Naive thymus-derived CD4-positive, alpha-beta T cell (primary cell): ENCODE data around the gene GFRA3. TPM values are rescaled to one million over a fixed set of nuclear protein-coding genes. Genes with fewer than 3 reads are reported as not detected.

Source experiments
- ATAC-seq: fragments of 150-1000 bp; cut with Tn5 transposase; 2 replicates; pipeline ENCODE4 v1.10.0; 2021; ENCODE audit warnings: mild to moderate bottlenecking, moderate library complexity
- CTCF ChIA-PET: fragments of 350-600 bp; sonication (Branson Sonifier 250); formaldehyde crosslinking; loops from one replicate; lab custom pipeline; 2021; ENCODE audit warnings: antibody characterized with exemption; lab: Charles Lee
- POLR2A ChIA-PET: fragments of 350-600 bp; sonication (Branson Sonifier 250); formaldehyde crosslinking; loops from one replicate; lab custom pipeline; 2021; ENCODE audit warnings: antibody characterized with exemption, inconsistent platforms; lab: Charles Lee
- DNase-seq, 9 donors: peaks; one replicate each; pipeline versions ENCODE4 v3.0.0 to v3.0.0-alpha.2; 2020 to 2022; ENCODE audit warnings: mixed read lengths in 1 of 9
- H3K27ac ChIP-seq: one replicate; pipeline ENCODE4 v1.7.0; 2013; ENCODE audit warnings: mild to moderate bottlenecking, low read depth, low read length, moderate library complexity
- H3K27me3 ChIP-seq, 2 donors: one replicate each; pipeline ENCODE4 v1.7.0; 2013; ENCODE audit warnings: low read length in 2 of 2, mild to moderate bottlenecking in 2 of 2, moderate library complexity in 2 of 2; ENCODE audit not compliant: control insufficient read depth in 2 of 2, insufficient read depth in 2 of 2
- H3K36me3 ChIP-seq, 3 experiments: 1 replicate in 2 of 3; 2 replicates in 1 of 3; pipeline ENCODE4 v1.7.0; 2013; ENCODE audit warnings: low read length in 3 of 3, mild to moderate bottlenecking in 3 of 3, moderate library complexity in 1 of 3; ENCODE audit not compliant: insufficient read depth in 3 of 3, control insufficient read depth in 2 of 3
- H3K4me1 ChIP-seq, 2 donors: one replicate each; pipeline ENCODE4 v1.7.0; 2013; ENCODE audit warnings: low read length in 2 of 2, mild to moderate bottlenecking in 2 of 2, moderate library complexity in 1 of 2; ENCODE audit not compliant: control insufficient read depth in 2 of 2, insufficient read depth in 2 of 2
- H3K4me3 ChIP-seq: 2 replicates; pipeline ENCODE4 v1.7.0; 2013; ENCODE audit warnings: mild to moderate bottlenecking, low read length
- H3K9me3 ChIP-seq, 3 experiments: 1 replicate in 2 of 3; 2 replicates in 1 of 3; pipeline ENCODE4 v1.7.0; 2013; ENCODE audit warnings: low read length in 3 of 3; ENCODE audit not compliant: control insufficient read depth in 2 of 3
- H3K27ac Mint-ChIP-seq, 9 donors: one replicate each; pipeline ENCODE4 v1.8.0; 2020 to 2022; ENCODE audit warnings: mixed read lengths in 9 of 9, mild to moderate bottlenecking in 8 of 9, moderate library complexity in 5 of 9, inconsistent platforms in 2 of 9
- H3K27me3 Mint-ChIP-seq, 5 donors: one replicate each; pipeline ENCODE4 v1.8.0; 2021 to 2022; ENCODE audit warnings: mixed read lengths in 5 of 5, mild to moderate bottlenecking in 1 of 5
- H3K36me3 Mint-ChIP-seq, 5 donors: one replicate each; pipeline ENCODE4 v1.8.0; 2020 to 2022; ENCODE audit warnings: mixed read lengths in 5 of 5, mild to moderate bottlenecking in 3 of 5, inconsistent platforms in 1 of 5
- H3K4me1 Mint-ChIP-seq, 7 donors: one replicate each; pipeline ENCODE4 v1.8.0; 2020 to 2022; ENCODE audit warnings: mixed read lengths in 7 of 7, mild to moderate bottlenecking in 3 of 7, inconsistent platforms in 1 of 7
- H3K4me3 Mint-ChIP-seq, 10 donors: one replicate each; pipeline ENCODE4 v1.8.0; 2020 to 2022; ENCODE audit warnings: mild to moderate bottlenecking in 10 of 10, mixed read lengths in 10 of 10, moderate library complexity in 6 of 10, inconsistent platforms in 2 of 10
- H3K9me3 Mint-ChIP-seq, 11 donors: one replicate each; pipeline ENCODE4 v1.8.0; 2020 to 2022; ENCODE audit warnings: mixed read lengths in 11 of 11, mild to moderate bottlenecking in 4 of 11, inconsistent platforms in 1 of 11, moderate library complexity in 1 of 11
- intact Hi-C, 2 donors: fragments of 100-400 bp; cut with micrococcal nuclease; formaldehyde crosslinking; loops; one replicate each; pipeline ENCODE4 v1.15.1; 2023
- polyA plus RNA-seq, 2 donors: library from polyadenylated mRNA; unstranded; fragments of 300-500 nt; fragmentation: Illumina TruSeq; gene quantifications; one replicate each; pipeline ENCODE4 v1.2.3, GENCODE V29; 2021
- total RNA-seq, 6 experiments: library from RNA in 5 of 6; stranded (reverse) in 5 of 6; gene quantifications; 1 replicate in 5 of 6; 2 replicates in 1 of 6; pipeline ENCODE4 v1.2.3 and lab custom pipeline; 2021 to 2026

The GFRA3 gene
- total and polyA plus RNA-seq, 7 experiments from 2014 or later, result not detected

DNA sequence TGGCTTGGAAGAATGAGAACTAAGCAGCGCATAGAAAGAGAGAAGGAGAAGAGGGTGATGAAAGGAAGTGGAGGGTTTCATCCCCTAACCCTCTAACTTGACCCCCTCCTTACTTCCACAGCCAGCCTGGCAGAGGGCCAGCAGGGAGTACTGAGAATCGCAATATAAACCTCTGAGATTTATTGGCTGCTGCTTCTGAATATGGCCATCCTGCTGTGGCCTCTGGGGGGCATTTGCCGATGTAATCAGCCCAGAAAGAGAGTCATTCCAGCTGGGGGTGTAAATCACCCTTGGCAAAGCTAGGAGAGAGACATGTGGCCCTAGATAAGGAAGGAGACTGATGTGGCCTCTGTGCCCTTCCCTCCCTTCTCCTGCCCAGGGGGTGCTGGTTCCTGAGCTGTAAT lies 960 bp upstream of the GFRA3 start:
- Mint-ChIP-seq H3K4me1 (peaks cover 4 to 10% (median 6%) of the 10 kb centered on the region in 7 donors), H3K36me3 (peaks cover 0 to 3% (median 0%) of the 10 kb centered on the region in 5 donors), H3K27me3 (peaks cover 18 to 39% (median 27%) of the 10 kb centered on the region in 5 donors), H3K4me3 (peak overlapping the region in 2 of 10 donors; percentile 10), H3K9me3 (peaks cover 0 to 2% (median 0%) of the 10 kb centered on the region in 11 donors), H3K27ac (no peak overlapping the region)
- Histone ChIP-seq H3K27me3 (peaks cover 0 to 6% of the 10 kb centered on the region in 2 donors), H3K9me3 (no peaks in the 10 kb centered on the region), H3K4me3 (no peak overlapping the region), H3K36me3 (no peaks in the 10 kb centered on the region), H3K4me1 (no peaks in the 10 kb centered on the region), H3K27ac (no peak overlapping the region)
- intact Hi-C loops, result no loop called here
- ATAC-seq (no peak), DNase-seq (no peak)
- CTCF ChIA-PET, result no interaction called here
- POLR2A ChIA-PET, result no interaction called here

DNA sequence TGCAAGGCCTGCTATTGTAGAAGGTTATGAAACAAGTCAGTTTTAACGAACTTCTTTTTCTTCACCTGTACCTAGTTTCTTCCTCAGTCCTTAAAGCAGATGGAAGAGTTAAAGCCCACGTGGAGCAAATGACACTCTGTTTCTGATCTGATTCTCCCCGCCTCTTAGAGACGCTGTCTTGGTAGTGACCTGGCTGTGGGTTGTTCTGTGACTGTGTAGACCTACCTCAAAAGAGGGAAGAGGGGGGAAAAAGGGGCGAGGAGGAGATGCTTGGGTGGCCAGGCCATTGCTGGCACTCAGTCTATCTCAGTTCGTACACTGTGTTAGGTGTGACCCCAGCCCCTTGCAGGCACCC lies 610 bp downstream of the GFRA3 start:
- Mint-ChIP-seq H3K9me3 (peaks cover 0 to 2% (median 0%) of the 10 kb centered on the region in 11 donors), H3K4me3 (peak overlapping the region in 8 of 10 donors; percentile 2 to 84 (median 47)), H3K36me3 (peaks cover 0 to 3% (median 0%) of the 10 kb centered on the region in 5 donors), H3K4me1 (peaks cover 4 to 10% (median 6%) of the 10 kb centered on the region in 7 donors), H3K27me3 (peaks cover 18 to 39% (median 28%) of the 10 kb centered on the region in 5 donors), H3K27ac (no peak overlapping the region)
- ChIA-PET POLR2A (no interaction called here), CTCF (no interaction called here)
- Histone ChIP-seq H3K27me3 (peaks cover 0 to 6% of the 10 kb centered on the region in 2 donors), H3K4me1 (no peaks in the 10 kb centered on the region), H3K36me3 (no peaks in the 10 kb centered on the region), H3K9me3 (no peaks in the 10 kb centered on the region), H3K4me3 (no peak overlapping the region), H3K27ac (no peak overlapping the region)
- DNase-seq (no peak), ATAC-seq (peak; percentile 3)
- intact Hi-C loops, result no loop called here

DNA sequence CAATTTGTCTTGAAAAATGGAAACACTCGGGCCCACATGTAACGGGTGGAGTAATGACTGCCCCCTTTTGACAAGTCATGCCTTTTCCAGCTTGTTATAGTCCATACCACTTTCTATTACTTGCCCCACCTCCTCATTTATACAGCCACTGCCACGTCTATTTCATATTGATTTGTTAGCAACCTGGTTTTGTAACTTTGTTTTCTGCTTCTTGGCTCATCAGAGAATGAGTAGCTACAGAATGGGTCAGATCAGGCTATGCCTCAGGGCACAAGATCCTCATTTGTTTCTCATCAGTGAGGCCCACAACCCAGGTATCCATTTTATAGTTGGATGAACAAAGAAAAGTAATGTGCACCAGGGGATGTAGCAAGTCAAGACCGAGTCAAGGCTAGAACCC lies 1.7 kb downstream of the GFRA3 start:
- Histone ChIP-seq H3K9me3 (no peaks in the 10 kb centered on the region), H3K4me3 (no peak overlapping the region), H3K27me3 (peaks cover 0 to 6% of the 10 kb centered on the region in 2 donors), H3K36me3 (no peaks in the 10 kb centered on the region), H3K27ac (no peak overlapping the region), H3K4me1 (no peaks in the 10 kb centered on the region)
- intact Hi-C loops, result no loop called here
- POLR2A ChIA-PET, result no interaction called here
- Mint-ChIP-seq H3K27me3 (peaks cover 18 to 39% (median 29%) of the 10 kb centered on the region in 5 donors), H3K36me3 (peaks cover 0 to 3% (median 0%) of the 10 kb centered on the region in 5 donors), H3K4me3 (no peak overlapping the region), H3K27ac (no peak overlapping the region), H3K4me1 (peaks cover 4 to 10% (median 6%) of the 10 kb centered on the region in 7 donors), H3K9me3 (peaks cover 0 to 2% (median 0%) of the 10 kb centered on the region in 11 donors)
- CTCF ChIA-PET, result no interaction called here
- DNase-seq (no peak), ATAC-seq (no peak)

DNA sequence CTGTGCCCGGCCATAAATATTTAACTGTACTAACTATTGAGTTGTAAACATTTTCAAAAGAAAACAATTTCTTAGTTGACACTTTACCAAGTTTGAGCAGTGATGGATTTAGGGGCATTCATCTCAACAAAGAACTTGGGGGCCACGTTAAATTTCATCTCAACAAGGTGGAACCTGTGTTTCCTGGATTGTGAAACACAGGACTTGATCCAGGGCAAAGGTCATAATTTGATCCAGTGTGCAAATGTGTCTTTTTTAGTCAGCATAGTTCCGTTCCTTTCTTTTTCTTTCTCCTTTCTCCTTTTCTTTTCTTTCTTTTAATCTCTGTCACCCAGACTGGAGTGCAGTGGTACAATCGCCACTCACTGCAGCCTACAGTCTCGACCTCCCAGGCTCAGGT lies 3.1 kb downstream of the GFRA3 start:
- POLR2A ChIA-PET, result no interaction called here
- no peak for ATAC-seq
- H3K9me3 Mint-ChIP-seq, result peaks cover 0 to 2% (median 0%) of the 10 kb centered on the region in 11 donors
- CTCF ChIA-PET, result no interaction called here
- peaks cover 24 to 32% (median 29%) of the 10 kb centered on the region in 5 donors for H3K27me3 Mint-ChIP-seq
- intact Hi-C loops, result no loop called here
- Histone ChIP-seq H3K27me3 (peaks cover 0 to 6% of the 10 kb centered on the region in 2 donors), H3K4me1 (no peaks in the 10 kb centered on the region), H3K4me3 (no peak overlapping the region), H3K27ac (no peak overlapping the region), H3K36me3 (no peaks in the 10 kb centered on the region), H3K9me3 (no peaks in the 10 kb centered on the region)
- H3K4me1 Mint-ChIP-seq, result peaks cover 4 to 10% (median 6%) of the 10 kb centered on the region in 7 donors
- peaks cover 0 to 3% (median 0%) of the 10 kb centered on the region in 5 donors for H3K36me3 Mint-ChIP-seq
- no peak for DNase-seq
- no peak overlapping the region for H3K27ac Mint-ChIP-seq
- no peak overlapping the region for H3K4me3 Mint-ChIP-seq

- Mint-ChIP-seq H3K27ac (peak overlapping the region in 1 of 9 donors; percentile 7), H3K4me3 (no peak overlapping the region), H3K9me3 (peaks cover 0 to 2% (median 0%) of the 10 kb centered on the region in 11 donors), H3K36me3 (no peaks in the 10 kb centered on the region), H3K4me1 (peaks cover 0 to 2% (median 0%) of the 10 kb centered on the region in 7 donors), H3K27me3 (peaks cover 0 to 22% (median 10%) of the 10 kb centered on the region in 5 donors)
- Histone ChIP-seq H3K4me3 (no peak overlapping the region), H3K4me1 (no peaks in the 10 kb centered on the region), H3K27ac (no peak overlapping the region), H3K27me3 (no peaks in the 10 kb centered on the region), H3K9me3 (no peaks in the 10 kb centered on the region), H3K36me3 (no peaks in the 10 kb centered on the region)
- DNase-seq (no peak), ATAC-seq (no peak)
- ChIA-PET CTCF (no interaction called here), POLR2A (no interaction called here)
- intact Hi-C loops, result no loop called here
These were observed 10.2 kb downstream of the GFRA3 start for GRCh38 chr5:138264183-138264582.

DNA sequence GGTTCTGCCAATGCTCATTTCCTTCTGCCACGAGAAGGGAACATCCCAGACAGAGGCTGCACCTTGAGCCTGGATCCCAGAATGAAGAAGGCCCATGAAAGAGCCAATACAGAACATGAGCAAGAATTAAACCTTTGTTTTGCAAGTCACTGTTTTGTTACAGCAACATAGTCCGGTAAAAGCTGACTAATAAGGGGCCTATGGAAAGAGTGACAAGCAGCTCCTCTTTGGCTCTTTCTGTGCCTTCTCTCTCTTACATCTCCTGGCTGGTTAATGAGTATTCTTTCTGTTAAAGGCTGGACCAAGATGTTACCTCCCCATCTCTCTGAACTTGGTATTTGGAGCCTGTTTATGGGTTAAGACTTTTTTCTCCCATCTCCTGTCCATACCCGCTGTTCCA lies 10.8 kb downstream of the GFRA3 start:
- Histone ChIP-seq H3K4me3 (no peak overlapping the region), H3K27me3 (no peaks in the 10 kb centered on the region), H3K36me3 (no peaks in the 10 kb centered on the region), H3K27ac (no peak overlapping the region), H3K4me1 (no peaks in the 10 kb centered on the region), H3K9me3 (no peaks in the 10 kb centered on the region)
- no peak for ATAC-seq
- Mint-ChIP-seq H3K36me3 (no peaks in the 10 kb centered on the region), H3K27me3 (peaks cover 0 to 20% (median 10%) of the 10 kb centered on the region in 5 donors), H3K9me3 (peaks cover 0 to 2% (median 0%) of the 10 kb centered on the region in 11 donors), H3K4me3 (no peak overlapping the region), H3K27ac (no peak overlapping the region), H3K4me1 (peaks cover 0 to 2% (median 0%) of the 10 kb centered on the region in 7 donors)
- ChIA-PET CTCF (no interaction called here), POLR2A (no interaction called here)
- intact Hi-C loops, result no loop called here
- no peak for DNase-seq

GRCh38 chr5:138258704-138259292 lies 15.6 kb downstream of the GFRA3 start:
- no peaks in the 10 kb centered on the region for H3K4me1 Mint-ChIP-seq
- Histone ChIP-seq H3K27me3 (no peaks in the 10 kb centered on the region), H3K4me1 (no peaks in the 10 kb centered on the region), H3K4me3 (no peak overlapping the region), H3K9me3 (no peaks in the 10 kb centered on the region), H3K36me3 (no peaks in the 10 kb centered on the region), H3K27ac (no peak overlapping the region)
- ATAC-seq (no peak), DNase-seq (no peak)
- no peaks in the 10 kb centered on the region for H3K36me3 Mint-ChIP-seq
- intact Hi-C loops, result no loop called here
- peaks cover 0 to 9% (median 3%) of the 10 kb centered on the region in 5 donors for H3K27me3 Mint-ChIP-seq
- no peak overlapping the region for H3K27ac Mint-ChIP-seq
- H3K4me3 Mint-ChIP-seq, result no peak overlapping the region
- CTCF ChIA-PET, result no interaction called here
- POLR2A ChIA-PET, result no interaction called here
- H3K9me3 Mint-ChIP-seq, result peaks cover 0 to 2% (median 0%) of the 10 kb centered on the region in 11 donors
